Measurements from ENCODE around the gene ECSCR. TPM values are rescaled to one million over a fixed set of nuclear protein-coding genes. Genes with fewer than 3 reads are reported as not detected.

Gene ECSCR
- total and polyA plus RNA-seq, 10 of the 15 experiments (the other 5 are each of a cell fraction or from before 2014, with no cell fraction given): 0.15 to 0.83 (median 0.23) TPM; not detected in 3

DNA sequence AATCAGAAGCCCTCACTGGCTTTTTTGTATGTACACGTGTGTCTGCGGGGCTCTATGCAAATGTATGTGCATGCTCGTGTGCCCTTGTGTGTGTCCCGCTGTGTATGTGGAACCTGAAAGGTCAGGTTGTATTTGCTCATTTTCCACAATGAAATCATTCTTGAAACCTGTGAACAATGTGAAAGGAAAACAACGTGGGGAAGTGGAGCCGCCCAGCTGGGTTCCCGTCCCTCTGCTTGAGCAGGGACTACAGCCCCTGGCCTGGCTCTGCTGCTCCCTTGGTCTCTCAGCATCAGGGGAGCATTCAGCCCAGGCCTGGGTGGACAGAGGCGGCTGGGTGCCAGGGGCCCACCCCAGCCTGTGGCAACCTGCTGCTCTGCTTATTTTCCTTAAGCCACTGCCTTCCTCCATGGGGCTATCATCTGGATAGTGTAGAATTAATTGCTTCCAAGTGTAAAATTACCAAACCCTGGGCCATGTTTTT, 3.0 kb downstream of the ECSCR start (continued):
- no peak for TF ChIP-seq EGR1 (IDR thresholded peaks at IDR 0.05; ENCODE audit: borderline replicate concordance in 1 of 2, low read depth in 2 of 2, low read length in 2 of 2)
- no peak for TF ChIP-seq JUNB (IDR thresholded peaks at IDR 0.05)
- TF ChIP-seq YY1 (IDR thresholded peaks at IDR 0.05; ENCODE audit: low read depth, low read length): no peak
- TF ChIP-seq ZSCAN29 (IDR thresholded peaks at IDR 0.05): no peak
- TF ChIP-seq TARDBP (IDR thresholded peaks at IDR 0.05; ENCODE audit: borderline replicate concordance): no peak
- no peak for TF ChIP-seq MEF2A (IDR thresholded peaks at IDR 0.05; ENCODE audit: insufficient read depth, low read depth, low read length)
- no peak for TF ChIP-seq GABPA (IDR thresholded peaks at IDR 0.05; ENCODE audit: low read depth)
- peak; percentile 51; the same call in 1 of the 2 replicates for TF ChIP-seq IKZF1 (conservative IDR thresholded peaks at IDR 0.05)
- no peak for TF ChIP-seq RCOR1 (conservative IDR thresholded peaks at IDR 0.05; ENCODE audit: low read depth, low read length)
- peak; percentile 67; the same call in 1 of the 2 replicates for TF ChIP-seq DPF2 (IDR thresholded peaks at IDR 0.05)
- peak in 1 of 2 experiments; percentile 46; a peak in 3 of 4 replicates for TF ChIP-seq IKZF2 (IDR thresholded peaks at IDR 0.05)
- TF ChIP-seq, protein P1, sequence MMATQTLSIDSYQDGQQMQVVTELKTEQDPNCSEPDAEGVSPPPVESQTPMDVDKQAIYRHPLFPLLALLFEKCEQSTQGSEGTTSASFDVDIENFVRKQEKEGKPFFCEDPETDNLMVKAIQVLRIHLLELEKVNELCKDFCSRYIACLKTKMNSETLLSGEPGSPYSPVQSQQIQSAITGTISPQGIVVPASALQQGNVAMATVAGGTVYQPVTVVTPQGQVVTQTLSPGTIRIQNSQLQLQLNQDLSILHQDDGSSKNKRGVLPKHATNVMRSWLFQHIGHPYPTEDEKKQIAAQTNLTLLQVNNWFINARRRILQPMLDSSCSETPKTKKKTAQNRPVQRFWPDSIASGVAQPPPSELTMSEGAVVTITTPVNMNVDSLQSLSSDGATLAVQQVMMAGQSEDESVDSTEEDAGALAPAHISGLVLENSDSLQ (IDR thresholded peaks at IDR 0.05): no peak
- TF ChIP-seq CREB1 (IDR thresholded peaks at IDR 0.05; ENCODE audit: low read depth): peak; percentile 45; the same call in 1 of the 2 replicates
- TF ChIP-seq PML (IDR thresholded peaks at IDR 0.05; ENCODE audit: low read length): no peak
- TF ChIP-seq, protein P2, sequence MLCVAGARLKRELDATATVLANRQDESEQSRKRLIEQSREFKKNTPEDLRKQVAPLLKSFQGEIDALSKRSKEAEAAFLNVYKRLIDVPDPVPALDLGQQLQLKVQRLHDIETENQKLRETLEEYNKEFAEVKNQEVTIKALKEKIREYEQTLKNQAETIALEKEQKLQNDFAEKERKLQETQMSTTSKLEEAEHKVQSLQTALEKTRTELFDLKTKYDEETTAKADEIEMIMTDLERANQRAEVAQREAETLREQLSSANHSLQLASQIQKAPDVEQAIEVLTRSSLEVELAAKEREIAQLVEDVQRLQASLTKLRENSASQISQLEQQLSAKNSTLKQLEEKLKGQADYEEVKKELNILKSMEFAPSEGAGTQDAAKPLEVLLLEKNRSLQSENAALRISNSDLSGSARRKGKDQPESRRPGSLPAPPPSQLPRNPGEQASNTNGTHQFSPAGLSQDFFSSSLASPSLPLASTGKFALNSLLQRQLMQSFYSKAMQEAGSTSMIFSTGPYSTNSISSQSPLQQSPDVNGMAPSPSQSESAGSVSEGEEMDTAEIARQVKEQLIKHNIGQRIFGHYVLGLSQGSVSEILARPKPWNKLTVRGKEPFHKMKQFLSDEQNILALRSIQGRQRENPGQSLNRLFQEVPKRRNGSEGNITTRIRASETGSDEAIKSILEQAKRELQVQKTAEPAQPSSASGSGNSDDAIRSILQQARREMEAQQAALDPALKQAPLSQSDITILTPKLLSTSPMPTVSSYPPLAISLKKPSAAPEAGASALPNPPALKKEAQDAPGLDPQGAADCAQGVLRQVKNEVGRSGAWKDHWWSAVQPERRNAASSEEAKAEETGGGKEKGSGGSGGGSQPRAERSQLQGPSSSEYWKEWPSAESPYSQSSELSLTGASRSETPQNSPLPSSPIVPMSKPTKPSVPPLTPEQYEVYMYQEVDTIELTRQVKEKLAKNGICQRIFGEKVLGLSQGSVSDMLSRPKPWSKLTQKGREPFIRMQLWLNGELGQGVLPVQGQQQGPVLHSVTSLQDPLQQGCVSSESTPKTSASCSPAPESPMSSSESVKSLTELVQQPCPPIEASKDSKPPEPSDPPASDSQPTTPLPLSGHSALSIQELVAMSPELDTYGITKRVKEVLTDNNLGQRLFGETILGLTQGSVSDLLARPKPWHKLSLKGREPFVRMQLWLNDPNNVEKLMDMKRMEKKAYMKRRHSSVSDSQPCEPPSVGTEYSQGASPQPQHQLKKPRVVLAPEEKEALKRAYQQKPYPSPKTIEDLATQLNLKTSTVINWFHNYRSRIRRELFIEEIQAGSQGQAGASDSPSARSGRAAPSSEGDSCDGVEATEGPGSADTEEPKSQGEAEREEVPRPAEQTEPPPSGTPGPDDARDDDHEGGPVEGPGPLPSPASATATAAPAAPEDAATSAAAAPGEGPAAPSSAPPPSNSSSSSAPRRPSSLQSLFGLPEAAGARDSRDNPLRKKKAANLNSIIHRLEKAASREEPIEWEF (IDR thresholded peaks at IDR 0.05; ENCODE audit: insufficient replicate concordance, low read depth, low read length): no peak
- TF ChIP-seq RB1 (IDR thresholded peaks at IDR 0.05; ENCODE audit: borderline replicate concordance): 0 out of 2 replicates have a peak, but pooled peaks have one; percentile 23
- TF ChIP-seq SMAD5 (IDR thresholded peaks at IDR 0.05; ENCODE audit: low read depth): no peak
- TF ChIP-seq, protein P3, sequence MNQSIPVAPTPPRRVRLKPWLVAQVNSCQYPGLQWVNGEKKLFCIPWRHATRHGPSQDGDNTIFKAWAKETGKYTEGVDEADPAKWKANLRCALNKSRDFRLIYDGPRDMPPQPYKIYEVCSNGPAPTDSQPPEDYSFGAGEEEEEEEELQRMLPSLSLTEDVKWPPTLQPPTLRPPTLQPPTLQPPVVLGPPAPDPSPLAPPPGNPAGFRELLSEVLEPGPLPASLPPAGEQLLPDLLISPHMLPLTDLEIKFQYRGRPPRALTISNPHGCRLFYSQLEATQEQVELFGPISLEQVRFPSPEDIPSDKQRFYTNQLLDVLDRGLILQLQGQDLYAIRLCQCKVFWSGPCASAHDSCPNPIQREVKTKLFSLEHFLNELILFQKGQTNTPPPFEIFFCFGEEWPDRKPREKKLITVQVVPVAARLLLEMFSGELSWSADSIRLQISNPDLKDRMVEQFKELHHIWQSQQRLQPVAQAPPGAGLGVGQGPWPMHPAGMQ (IDR thresholded peaks at IDR 0.05; ENCODE audit: borderline replicate concordance): no peak
- TF ChIP-seq SREBF2 (IDR thresholded peaks at IDR 0.05; ENCODE audit: low read length): no peak
- TF ChIP-seq, protein P4, sequence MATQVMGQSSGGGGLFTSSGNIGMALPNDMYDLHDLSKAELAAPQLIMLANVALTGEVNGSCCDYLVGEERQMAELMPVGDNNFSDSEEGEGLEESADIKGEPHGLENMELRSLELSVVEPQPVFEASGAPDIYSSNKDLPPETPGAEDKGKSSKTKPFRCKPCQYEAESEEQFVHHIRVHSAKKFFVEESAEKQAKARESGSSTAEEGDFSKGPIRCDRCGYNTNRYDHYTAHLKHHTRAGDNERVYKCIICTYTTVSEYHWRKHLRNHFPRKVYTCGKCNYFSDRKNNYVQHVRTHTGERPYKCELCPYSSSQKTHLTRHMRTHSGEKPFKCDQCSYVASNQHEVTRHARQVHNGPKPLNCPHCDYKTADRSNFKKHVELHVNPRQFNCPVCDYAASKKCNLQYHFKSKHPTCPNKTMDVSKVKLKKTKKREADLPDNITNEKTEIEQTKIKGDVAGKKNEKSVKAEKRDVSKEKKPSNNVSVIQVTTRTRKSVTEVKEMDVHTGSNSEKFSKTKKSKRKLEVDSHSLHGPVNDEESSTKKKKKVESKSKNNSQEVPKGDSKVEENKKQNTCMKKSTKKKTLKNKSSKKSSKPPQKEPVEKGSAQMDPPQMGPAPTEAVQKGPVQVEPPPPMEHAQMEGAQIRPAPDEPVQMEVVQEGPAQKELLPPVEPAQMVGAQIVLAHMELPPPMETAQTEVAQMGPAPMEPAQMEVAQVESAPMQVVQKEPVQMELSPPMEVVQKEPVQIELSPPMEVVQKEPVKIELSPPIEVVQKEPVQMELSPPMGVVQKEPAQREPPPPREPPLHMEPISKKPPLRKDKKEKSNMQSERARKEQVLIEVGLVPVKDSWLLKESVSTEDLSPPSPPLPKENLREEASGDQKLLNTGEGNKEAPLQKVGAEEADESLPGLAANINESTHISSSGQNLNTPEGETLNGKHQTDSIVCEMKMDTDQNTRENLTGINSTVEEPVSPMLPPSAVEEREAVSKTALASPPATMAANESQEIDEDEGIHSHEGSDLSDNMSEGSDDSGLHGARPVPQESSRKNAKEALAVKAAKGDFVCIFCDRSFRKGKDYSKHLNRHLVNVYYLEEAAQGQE (IDR thresholded peaks at IDR 0.05; ENCODE audit: low read depth, low read length): 0 out of 2 replicates have a peak, but pooled peaks have one; percentile 14
- TF ChIP-seq SPI1 (IDR thresholded peaks at IDR 0.05; ENCODE audit: borderline replicate concordance, insufficient read depth, low read depth, low read length): 0 out of 2 replicates have a peak, but pooled peaks have one; percentile 27

Measured in GM12878 (cell line).